HepG2 (cell line): ENCODE measurements around the gene SLC16A13. TPM values are rescaled to one million over a fixed set of nuclear protein-coding genes. Genes with fewer than 3 reads are reported as not detected.

Experiments
- ATAC-seq: fragments of 200-7000 bp; cut with Tn5 transposase; 3 replicates; pipeline ENCODE4 v1.9.1; 2020; ENCODE audit warnings: mild to moderate bottlenecking, moderate library complexity
- BruUV-seq: library from RNA; stranded (reverse); fragments of 400-500 nt; replicated peaks from 2 replicates; lab custom pipeline; 2021; lab: Mats Ljungman, UMichigan
- CTCF ChIA-PET: fragments of 300-600 bp; formaldehyde crosslinking; extraction: SDS; loops from one replicate; lab custom pipeline; 2021; ENCODE audit warnings: low total read pairs, inconsistent platforms, low intra/inter-chr PET ratio; lab: Yijun Ruan, JAX
- POLR2A ChIA-PET: fragments of 350-600 bp; sonication (Branson Sonifier 250); formaldehyde crosslinking; loops from one replicate; lab custom pipeline; 2020; ENCODE audit warnings: antibody characterized with exemption, inconsistent platforms; lab: Yijun Ruan, JAX
- DNase-seq: peaks from one replicate; pipeline ENCODE4 v3.0.0-alpha.2; 2015; ENCODE audit warnings: low spot score
- FAIRE-seq: peaks from 3 replicates; lab custom pipeline; 2011; peaks lifted over from hg19 to GRCh38; lab: Jason Lieb, UNC
- H2AFZ ChIP-seq: one replicate; pipeline ENCODE4 v1.6.1; 2011; ENCODE audit warnings: low read length, inconsistent platforms
- H3K27ac ChIP-seq: fragments of 300-600 bp; 3 replicates; pipeline ENCODE4 v1.8.0; 2011; ENCODE audit warnings: mixed run types, mild to moderate bottlenecking, mixed read lengths, low read length, inconsistent platforms; ENCODE audit not compliant: insufficient read depth; ENCODE audit errors: extremely low read length
- H3K27me3 ChIP-seq, 2 experiments: fragments of 200-600 bp in 1 of 2; 2 replicates in 1 of 2; 3 replicates in 1 of 2; pipeline versions ENCODE4 v1.6.0 to v1.8.0; 2011; ENCODE audit warnings: low read length in 2 of 2, mild to moderate bottlenecking in 2 of 2, moderate library complexity in 2 of 2, inconsistent platforms in 1 of 2; ENCODE audit not compliant: insufficient read depth in 2 of 2, control insufficient read depth in 1 of 2
- H3K36me3 ChIP-seq, 2 experiments: fragments of 200-600 bp in 1 of 2; replicated peaks in 1 of 2; 2 replicates in 1 of 2; 3 replicates in 1 of 2; pipeline versions ENCODE4 v1.5.1 to v1.8.0; 2011; ENCODE audit warnings: low read length in 2 of 2, inconsistent platforms in 1 of 2; ENCODE audit not compliant: insufficient read depth in 2 of 2, control insufficient read depth in 1 of 2
- H3K4me1 ChIP-seq: 2 replicates; pipeline ENCODE4 v1.5.1; 2012; ENCODE audit warnings: low read length, inconsistent platforms; ENCODE audit not compliant: insufficient read depth
- H3K4me2 ChIP-seq: 2 replicates; pipeline ENCODE4 v1.6.0; 2011; ENCODE audit warnings: low read depth, low read length, inconsistent platforms
- H3K4me3 ChIP-seq, 3 experiments: fragments of 200-600 bp in 1 of 3; sonication (generic), shearing (Covaris generic) in 1 of 3; replicated peaks in 1 of 3; 2 replicates each; pipeline ENCODE4 v1.5.1; 2011 to 2016; ENCODE audit warnings: low read length in 3 of 3, inconsistent platforms in 2 of 3, low read depth in 2 of 3, mild to moderate bottlenecking in 2 of 3, control low read depth in 1 of 3, mixed read lengths in 1 of 3; ENCODE audit not compliant: insufficient read depth in 1 of 3
- H3K79me2 ChIP-seq: one replicate; pipeline ENCODE4 v1.6.1; 2011; ENCODE audit warnings: low read length, inconsistent platforms; ENCODE audit not compliant: insufficient read depth
- H3K9ac ChIP-seq: 2 replicates; pipeline ENCODE4 v1.6.0; 2011; ENCODE audit warnings: mild to moderate bottlenecking, low read depth, low read length, inconsistent platforms; ENCODE audit not compliant: insufficient read depth
- H3K9me3 ChIP-seq: 2 replicates; pipeline ENCODE4 v1.5.1; 2012; ENCODE audit warnings: mild to moderate bottlenecking, low read length
- H4K20me1 ChIP-seq: 2 replicates; pipeline ENCODE4 v1.6.0; 2011; ENCODE audit warnings: inconsistent platforms, mild to moderate bottlenecking, low read length, moderate library complexity; ENCODE audit not compliant: insufficient read depth
- BATF2 ChIP-seq: sonication (generic); formaldehyde crosslinking; IDR thresholded peaks from 2 replicates; pipeline ENCODE4 v1.8.0; 2022; ENCODE audit warnings: mild to moderate bottlenecking, missing genetic modification reagents, moderate library complexity
- GMEB2 ChIP-seq: IDR thresholded peaks from 2 replicates; pipeline ENCODE4 v1.6.1; 2016; ENCODE audit warnings: missing biosample characterization, missing genetic modification reagents, low read depth
- HNRNPH1 ChIP-seq: fragments of 200-400 bp; formaldehyde crosslinking; optimal IDR thresholded peaks from 2 replicates; pipeline ENCODE3; 2017; ENCODE audit warnings: mild to moderate bottlenecking, low read depth, low read length
- LBX2 ChIP-seq: sonication (generic); formaldehyde crosslinking; IDR thresholded peaks from 2 replicates; pipeline ENCODE4 v1.5.0; 2020; ENCODE audit warnings: missing genetic modification reagents, mild to moderate bottlenecking, borderline replicate concordance
- NR2F1 ChIP-seq, 2 experiments: fragments of 450-650 bp in 1 of 2; formaldehyde crosslinking in 1 of 2; IDR thresholded peaks; 2 replicates each; pipeline versions ENCODE4 v1.5.0 to v1.6.1; 2016 to 2020; ENCODE audit warnings: mild to moderate bottlenecking in 1 of 2, missing compliant biosample characterization in 1 of 2, missing genetic modification reagents in 1 of 2, moderate library complexity in 1 of 2
- PLSCR1 ChIP-seq: sonication (generic); formaldehyde crosslinking; IDR thresholded peaks from 2 replicates; pipeline ENCODE4 v1.5.0; 2020; ENCODE audit warnings: missing genetic modification reagents, mild to moderate bottlenecking, borderline replicate concordance
- SP2 ChIP-seq: sonication (generic); formaldehyde crosslinking; IDR thresholded peaks from 2 replicates; pipeline ENCODE4 v1.5.1; 2020; ENCODE audit warnings: mild to moderate bottlenecking, missing genetic modification reagents
- WGBS: methylation state at CpG from one replicate; pipeline ENCODE4 v1.1.6; 2017; ENCODE audit warnings: low lambda C conversion rate; 5-methylcytosine and 5-hydroxymethylcytosine counted together
- in situ Hi-C: cut with HindIII; loops from 2 replicates; pipeline ENCODE4 v1.10.0; 2017; ENCODE audit warnings: low pct_unique_long_range_greater_than_20kb; ENCODE audit not compliant: extremely low pct_ligation_motif_present
- intact Hi-C: fragments of 100-400 bp; cut with micrococcal nuclease; formaldehyde crosslinking; loops from one replicate; pipeline ENCODE4 v1.10.0; 2022; ENCODE audit not compliant: unreplicated experiment
- polyA plus RNA-seq, 8 experiments: library from polyadenylated mRNA; depleted of rRNA in 3 of 8; stranded (reverse) in 7 of 8; unstranded in 1 of 8; fragments of >200 nt; fragmentation: Illumina TruSeq in 4 of 8; extraction: Trizol in 4 of 8; gene quantifications; 2 replicates each; pipeline versions ENCODE4 v1.2.1 to v1.2.3, GENCODE V29; 2011 to 2016; ENCODE audit warnings: low read depth in 4 of 8, missing spikeins in 1 of 8, mixed read lengths in 1 of 8; ENCODE audit not compliant: insufficient read depth in 1 of 8
- total RNA-seq, 5 experiments: library from RNA; depleted of rRNA; stranded (reverse); fragments of >200 nt; fragmentation: Illumina TruSeq; extraction: Trizol; gene quantifications; 2 replicates each; pipeline ENCODE4 v1.2.3, GENCODE V29; 2016; ENCODE audit warnings: low read depth in 1 of 5

SLC16A13 gene
- total and polyA plus RNA-seq, 2 of the 13 experiments (the other 11 are each of a cell fraction or from before 2014, with no cell fraction given): 2.2 to 3.0 TPM

GRCh38 chr17:7067198-7067597 lies 31.4 kb downstream of the SLC16A13 start:
- no TSS peak for BruUV-seq
- ATAC-seq: no peak
- FAIRE-seq: no peak
- DNase-seq: no peak
- in situ Hi-C loops: no loop called here
- Histone ChIP-seq H3K4me3 (no peak overlapping the region), H3K27me3 (0 out of 5 replicates have a peak, but pooled peaks cover 0 to 9% of the 10 kb centered on the region in 2 experiments), H3K9ac (no peak overlapping the region), H3K36me3 (no peaks in the 10 kb centered on the region), H3K4me1 (no peaks in the 10 kb centered on the region), H3K79me2 (no peaks in the 10 kb centered on the region), H2AFZ (no peak overlapping the region), H3K4me2 (no peak overlapping the region), H3K9me3 (peaks cover 11% of the 10 kb centered on the region), H4K20me1 (no peaks in the 10 kb centered on the region), H3K27ac (no peak overlapping the region)
- intact Hi-C loops: no loop called here
- 0% methylated on average over 1 of the region's 1 CpG for WGBS
- TF ChIP-seq GMEB2 (CRISPR knock-in tag) (no peak), SP2 (CRISPR knock-in tag) (no peak), LBX2 (CRISPR knock-in tag) (no peak), BATF2 (no peak), HNRNPH1 (no peak), PLSCR1 (CRISPR knock-in tag) (no peak), NR2F1 (CRISPR knock-in tag; IDR thresholded peaks at IDR 0.05) (no peak)
- ChIA-PET POLR2A (no interaction called here), CTCF (no interaction called here)
